A549 (cell line): ENCODE results near the gene KIAA0513.

Experiments
- CEBPB ChIP-seq, 2 experiments: fragments of >200 bp in 1 of 2; sonication (Bioruptor Twin) in 1 of 2; formaldehyde crosslinking in 1 of 2; IDR thresholded peaks; 2 replicates each; pipeline ENCODE4 v1.6.1; 2012 to 2016
- CHD2 ChIP-seq: fragments of 150-350 bp; IDR thresholded peaks from 2 replicates; pipeline ENCODE4 v1.6.1; 2014; ENCODE audit warnings: low read length; ENCODE audit not compliant: partially characterized antibody
- CHD4 ChIP-seq: fragments of 200-600 bp; sonication (generic); IDR thresholded peaks from 2 replicates; pipeline ENCODE4 v1.6.1; 2016; ENCODE audit warnings: antibody characterized with exemption, mild to moderate bottlenecking, borderline replicate concordance
- CTCF ChIP-seq: fragments of >200 bp; sonication (Bioruptor Twin); formaldehyde crosslinking; IDR thresholded peaks from 3 replicates; pipeline ENCODE4 v1.5.1; 2016
- E2F6 ChIP-seq: IDR thresholded peaks from 2 replicates; pipeline ENCODE4 v1.6.1; 2012; ENCODE audit warnings: low read depth, borderline replicate concordance
- EP300 ChIP-seq, 2 experiments: fragments of >200 bp; sonication (Bioruptor Twin); formaldehyde crosslinking; IDR thresholded peaks; 2 replicates in 1 of 2; 3 replicates in 1 of 2; pipeline ENCODE4 v1.6.1; 2016 to 2017
- POLR2A ChIP-seq: IDR thresholded peaks from 2 replicates; pipeline ENCODE4 v1.6.1; 2012; ENCODE audit warnings: mild to moderate bottlenecking, low read length
- RCOR1 ChIP-seq: fragments of 150-350 bp; IDR thresholded peaks from 2 replicates; pipeline ENCODE4 v1.6.1; 2014; ENCODE audit warnings: antibody characterized with exemption, low read length, low read depth
- REST ChIP-seq: fragments of 200-600 bp; sonication (generic); IDR thresholded peaks from 2 replicates; pipeline ENCODE4 v1.6.1; 2016; ENCODE audit warnings: antibody characterized with exemption, mild to moderate bottlenecking, moderate library complexity
- TP53 ChIP-seq: fragments of 250-450 bp; sonication (Bioruptor Pico); IDR thresholded peaks from 2 replicates; pipeline ENCODE4 v1.5.0; 2021; ENCODE audit warnings: mild to moderate bottlenecking, moderate library complexity
- ZC3H11A ChIP-seq: fragments of 450-650 bp; IDR thresholded peaks from 2 replicates; pipeline ENCODE4 v1.6.1; 2014; ENCODE audit warnings: antibody characterized with exemption, mild to moderate bottlenecking
- ZFP36 ChIP-seq: fragments of 450-650 bp; IDR thresholded peaks from 2 replicates; pipeline ENCODE4 v1.6.1; 2014; ENCODE audit warnings: borderline replicate concordance; ENCODE audit not compliant: partially characterized antibody
- TF ChIP-seq, protein P1 (sequence below): IDR thresholded peaks from 2 replicates; pipeline ENCODE4 v1.6.1; 2012
- TF ChIP-seq, protein P2 (sequence below): fragments of 450-650 bp; IDR thresholded peaks from 2 replicates; pipeline ENCODE4 v1.6.1; 2014; ENCODE audit warnings: antibody characterized with exemption

GRCh38 chr16:85008271-85008670 lies 19.3 kb upstream of the KIAA0513 start:
- TF ChIP-seq CTCF, result no peak
- TF ChIP-seq POLR2A, result no peak
- TF ChIP-seq TP53, result no peak
- no peak for TF ChIP-seq ZFP36
- TF ChIP-seq ZC3H11A, result no peak
- TF ChIP-seq RCOR1, result no peak
- no peak for TF ChIP-seq CHD4
- TF ChIP-seq CEBPB (IDR thresholded peaks at IDR 0.05), result no peak
- TF ChIP-seq, protein P1, sequence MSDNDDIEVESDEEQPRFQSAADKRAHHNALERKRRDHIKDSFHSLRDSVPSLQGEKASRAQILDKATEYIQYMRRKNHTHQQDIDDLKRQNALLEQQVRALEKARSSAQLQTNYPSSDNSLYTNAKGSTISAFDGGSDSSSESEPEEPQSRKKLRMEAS, result no peak
- no peak for TF ChIP-seq E2F6
- TF ChIP-seq, protein P2, sequence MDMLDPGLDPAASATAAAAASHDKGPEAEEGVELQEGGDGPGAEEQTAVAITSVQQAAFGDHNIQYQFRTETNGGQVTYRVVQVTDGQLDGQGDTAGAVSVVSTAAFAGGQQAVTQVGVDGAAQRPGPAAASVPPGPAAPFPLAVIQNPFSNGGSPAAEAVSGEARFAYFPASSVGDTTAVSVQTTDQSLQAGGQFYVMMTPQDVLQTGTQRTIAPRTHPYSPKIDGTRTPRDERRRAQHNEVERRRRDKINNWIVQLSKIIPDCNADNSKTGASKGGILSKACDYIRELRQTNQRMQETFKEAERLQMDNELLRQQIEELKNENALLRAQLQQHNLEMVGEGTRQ, result no peak
- no peak for TF ChIP-seq REST
- TF ChIP-seq EP300 (IDR thresholded peaks at IDR 0.05), result no peak
- no peak for TF ChIP-seq CHD2
